Measurements from ENCODE around the gene UBA6. TPM values are rescaled to one million over a fixed set of nuclear protein-coding genes. Genes with fewer than 3 reads are reported as not detected.

Gene UBA6
- total RNA-seq, 2 donors from 2014 or later, result 57.2 to 73.2 TPM

- Histone ChIP-seq H3K4me1 (no peaks in the 10 kb centered on the region), H3K36me3 (no peaks in the 10 kb centered on the region), H3K27me3 (no peaks in the 10 kb centered on the region), H3K4me3 (no peak overlapping the region), H3K9me3 (no peaks in the 10 kb centered on the region), H3K9ac (ENCODE audit: low read depth in 2 of 2, low read length in 2 of 2) (no peak overlapping the region), H3K27ac (no peak overlapping the region)
- intact Hi-C loops (cut with DNase I), result no loop called here
- no peak for DNase-seq
- no peak for TF ChIP-seq CTCF (IDR thresholded peaks at IDR 0.05)
Measured at GRCh38 chr4:67581208-67581857, 119.6 kb downstream of the UBA6 start.

- Histone ChIP-seq H3K4me3 (no peak overlapping the region), H3K27ac (no peak overlapping the region), H3K4me1 (no peaks in the 10 kb centered on the region), H3K36me3 (no peaks in the 10 kb centered on the region), H3K27me3 (no peaks in the 10 kb centered on the region), H3K9ac (ENCODE audit: low read depth in 2 of 2, low read length in 2 of 2) (no peak overlapping the region), H3K9me3 (no peaks in the 10 kb centered on the region)
- no peak for TF ChIP-seq CTCF (IDR thresholded peaks at IDR 0.05)
- intact Hi-C loops (cut with DNase I), result no loop called here
- no peak for DNase-seq
Measured at GRCh38 chr4:67580577-67580976, 120.4 kb downstream of the UBA6 start.

- DNase-seq, result no peak
- Histone ChIP-seq H3K4me1 (no peaks in the 10 kb centered on the region), H3K9me3 (no peaks in the 10 kb centered on the region), H3K27ac (no peak overlapping the region), H3K4me3 (no peak overlapping the region), H3K27me3 (no peaks in the 10 kb centered on the region), H3K36me3 (no peaks in the 10 kb centered on the region), H3K9ac (ENCODE audit: low read depth in 2 of 2, low read length in 2 of 2) (no peak overlapping the region)
- intact Hi-C loops (cut with DNase I), result no loop called here
- TF ChIP-seq CTCF (IDR thresholded peaks at IDR 0.05), result no peak
Measured at GRCh38 chr4:67576538-67576937, 124.4 kb downstream of the UBA6 start.

- no peak overlapping the region for H3K27ac ChIP-seq
- H3K4me3 ChIP-seq, result no peak overlapping the region
Measured at GRCh38 chr4:67576059-67576466, 124.9 kb downstream of the UBA6 start.

GRCh38 chr4:67575232-67576058 lies 125.5 kb downstream of the UBA6 start:
- no peaks in the 10 kb centered on the region for H3K9me3 ChIP-seq
- TF ChIP-seq CTCF (IDR thresholded peaks at IDR 0.05), result no peak
- H3K36me3 ChIP-seq, result no peaks in the 10 kb centered on the region
- no peaks in the 10 kb centered on the region for H3K27me3 ChIP-seq
- H3K27ac ChIP-seq, result no peak overlapping the region
- intact Hi-C loops (cut with DNase I), result no loop called here
- H3K9ac ChIP-seq (ENCODE audit: low read depth in 2 of 2, low read length in 2 of 2), result no peak overlapping the region
- no peak for DNase-seq
- no peak overlapping the region for H3K4me3 ChIP-seq
- no peaks in the 10 kb centered on the region for H3K4me1 ChIP-seq

More at GRCh38 chr4:67576059-67576466, 124.9 kb downstream of the UBA6 start:
- Histone ChIP-seq H3K9me3 (no peaks in the 10 kb centered on the region), H3K27me3 (no peaks in the 10 kb centered on the region), H3K36me3 (no peaks in the 10 kb centered on the region), H3K4me1 (no peaks in the 10 kb centered on the region), H3K9ac (ENCODE audit: low read depth in 2 of 2, low read length in 2 of 2) (no peak overlapping the region)
- no peak for DNase-seq
- TF ChIP-seq CTCF (IDR thresholded peaks at IDR 0.05), result no peak
- intact Hi-C loops (cut with DNase I), result no loop called here
